Neural progenitor cell (in vitro differentiated cells): Measurements from ENCODE around the gene RAI1.

Experiments
- EZH2 ChIP-seq: fragments of 200-600 bp; sonication (generic); IDR thresholded peaks from 2 replicates; pipeline ENCODE4 v1.6.1; 2017; ENCODE audit warnings: antibody characterized with exemption, mild to moderate bottlenecking, moderate library complexity
- EZH2phosphoT487 ChIP-seq: fragments of 200-600 bp; sonication (generic); IDR thresholded peaks from 2 replicates; pipeline ENCODE4 v1.6.1; 2017; ENCODE audit warnings: antibody characterized with exemption
- TF ChIP-seq, protein P1 (sequence below): fragments of 200-600 bp; sonication (generic); IDR thresholded peaks from 2 replicates; pipeline ENCODE4 v1.5.1; 2017; ENCODE audit warnings: antibody characterized with exemption, mild to moderate bottlenecking

DNA sequence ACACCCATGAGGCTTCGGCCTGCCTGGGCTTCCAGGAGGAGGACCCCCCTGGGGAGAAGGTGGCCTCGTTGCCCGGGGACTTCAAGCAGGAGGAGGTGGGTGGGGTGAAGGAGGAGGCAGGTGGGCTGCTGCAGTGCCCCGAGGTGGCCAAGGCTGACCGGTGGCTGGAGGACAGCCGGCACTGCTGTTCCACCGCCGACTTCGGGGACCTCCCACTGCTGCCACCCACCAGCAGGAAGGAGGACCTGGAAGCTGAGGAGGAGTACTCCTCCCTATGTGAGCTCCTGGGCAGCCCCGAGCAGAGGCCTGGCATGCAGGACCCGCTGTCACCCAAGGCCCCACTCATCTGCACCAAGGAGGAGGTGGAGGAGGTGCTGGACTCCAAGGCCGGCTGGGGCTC lies 114.0 kb downstream of the RAI1 start:
- TF ChIP-seq, protein P1, sequence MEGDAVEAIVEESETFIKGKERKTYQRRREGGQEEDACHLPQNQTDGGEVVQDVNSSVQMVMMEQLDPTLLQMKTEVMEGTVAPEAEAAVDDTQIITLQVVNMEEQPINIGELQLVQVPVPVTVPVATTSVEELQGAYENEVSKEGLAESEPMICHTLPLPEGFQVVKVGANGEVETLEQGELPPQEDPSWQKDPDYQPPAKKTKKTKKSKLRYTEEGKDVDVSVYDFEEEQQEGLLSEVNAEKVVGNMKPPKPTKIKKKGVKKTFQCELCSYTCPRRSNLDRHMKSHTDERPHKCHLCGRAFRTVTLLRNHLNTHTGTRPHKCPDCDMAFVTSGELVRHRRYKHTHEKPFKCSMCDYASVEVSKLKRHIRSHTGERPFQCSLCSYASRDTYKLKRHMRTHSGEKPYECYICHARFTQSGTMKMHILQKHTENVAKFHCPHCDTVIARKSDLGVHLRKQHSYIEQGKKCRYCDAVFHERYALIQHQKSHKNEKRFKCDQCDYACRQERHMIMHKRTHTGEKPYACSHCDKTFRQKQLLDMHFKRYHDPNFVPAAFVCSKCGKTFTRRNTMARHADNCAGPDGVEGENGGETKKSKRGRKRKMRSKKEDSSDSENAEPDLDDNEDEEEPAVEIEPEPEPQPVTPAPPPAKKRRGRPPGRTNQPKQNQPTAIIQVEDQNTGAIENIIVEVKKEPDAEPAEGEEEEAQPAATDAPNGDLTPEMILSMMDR: no peak
- no peak for TF ChIP-seq EZH2
- no peak for TF ChIP-seq EZH2phosphoT487
